Neural cell (in vitro differentiated cells): ENCODE measurements around the gene MSI2.

ENCODE experiments used
- CTCF ChIP-seq: fragments of 450-650 bp; IDR thresholded peaks from 2 replicates; pipeline ENCODE4 v1.5.1; 2014; ENCODE audit warnings: antibody characterized with exemption, mild to moderate bottlenecking, moderate library complexity; ENCODE audit not compliant: poor library complexity, severe bottlenecking
- TAF1 ChIP-seq: IDR thresholded peaks from 2 replicates; pipeline ENCODE4 v1.6.1; 2012; ENCODE audit warnings: low read depth

- TF ChIP-seq CTCF (no peak), TAF1 (no peak)
Measured at GRCh38 chr17:57475796-57476195, 219.5 kb downstream of the MSI2 start.
